IMR-90 (cell line): ENCODE measurements around the gene TMEM252. TPM values are rescaled to one million over a fixed set of nuclear protein-coding genes. Genes with fewer than 3 reads are reported as not detected.
A peak's percentile ranks its signal among the peaks of the same experiment; 100 is the strongest.

Source experiments
- ATAC-seq: fragments of 200-7000 bp; cut with Tn5 transposase; 2 replicates; pipeline ENCODE4 v1.9.1; 2020; ENCODE audit warnings: low read depth, mild to moderate bottlenecking, moderate library complexity
- BruUV-seq: library from RNA; stranded (reverse); fragments of 400-500 nt; replicated peaks from 2 replicates; lab custom pipeline; 2021; lab: Mats Ljungman, UMichigan
- CTCF ChIA-PET: fragments of 300-600 bp; formaldehyde crosslinking; extraction: SDS; loops from one replicate; lab custom pipeline; 2021; ENCODE audit warnings: antibody characterized with exemption; lab: Yijun Ruan, JAX
- POLR2A ChIA-PET: fragments of 300-600 bp; sonication (Branson Sonifier 250); formaldehyde crosslinking; loops from one replicate; lab custom pipeline; 2022; ENCODE audit warnings: antibody characterized with exemption; ENCODE audit not compliant: unreplicated experiment; lab: Charles Lee
- DNase-seq: peaks from one replicate; pipeline ENCODE4 v3.0.0; 2013
- H2AFZ ChIP-seq: replicated peaks from 2 replicates; pipeline ENCODE3; 2013; ENCODE audit warnings: low read length, mild to moderate bottlenecking; ENCODE audit not compliant: poor library complexity
- H2AK5ac ChIP-seq: 2 replicates; pipeline ENCODE4 v1.6.1; 2013; ENCODE audit warnings: low read depth, low read length, inconsistent platforms
- H2AK9ac ChIP-seq: replicated peaks from 2 replicates; pipeline ENCODE3; 2013; ENCODE audit warnings: mild to moderate bottlenecking, low read depth, low read length, moderate library complexity; ENCODE audit not compliant: poor library complexity
- H2BK120ac ChIP-seq: 2 replicates; pipeline ENCODE4 v1.6.1; 2013; ENCODE audit warnings: low read depth, low read length, inconsistent platforms
- H2BK15ac ChIP-seq: 3 replicates; pipeline ENCODE4 v1.6.1; 2013; ENCODE audit warnings: low read depth, low read length, inconsistent platforms
- H2BK20ac ChIP-seq: 2 replicates; pipeline ENCODE4 v1.6.1; 2013; ENCODE audit warnings: low read depth, mild to moderate bottlenecking, inconsistent platforms, low read length, moderate library complexity
- H2BK5ac ChIP-seq: 2 replicates; pipeline ENCODE4 v1.6.1; 2013; ENCODE audit warnings: mild to moderate bottlenecking, low read depth, low read length, inconsistent platforms; ENCODE audit not compliant: poor library complexity, severe bottlenecking
- H3K14ac ChIP-seq: replicated peaks from 2 replicates; pipeline ENCODE4 v1.6.1; 2013; ENCODE audit warnings: low read depth, low read length, inconsistent platforms
- H3K18ac ChIP-seq: 2 replicates; pipeline ENCODE4 v1.6.1; 2013; ENCODE audit warnings: low read depth, low read length, control low read depth
- H3K23ac ChIP-seq: 2 replicates; pipeline ENCODE4 v1.6.1; 2013; ENCODE audit warnings: low read depth, low read length, inconsistent platforms
- H3K27ac ChIP-seq: 2 replicates; pipeline ENCODE4 v1.5.1; 2013; ENCODE audit warnings: mild to moderate bottlenecking, control low read depth, low read length; ENCODE audit not compliant: insufficient read depth
- H3K27me3 ChIP-seq: 2 replicates; pipeline ENCODE4 v1.6.1; 2013; ENCODE audit warnings: low read length; ENCODE audit not compliant: control insufficient read depth, insufficient read depth
- H3K36me3 ChIP-seq: 2 replicates; pipeline ENCODE4 v1.6.1; 2013; ENCODE audit warnings: low read length, mixed read lengths; ENCODE audit not compliant: control insufficient read depth, insufficient read depth
- H3K4ac ChIP-seq: 2 replicates; pipeline ENCODE4 v1.6.1; 2013; ENCODE audit warnings: low read depth, low read length, inconsistent platforms
- H3K4me1 ChIP-seq: 2 replicates; pipeline ENCODE4 v1.6.1; 2013; ENCODE audit warnings: low read length, mixed read lengths; ENCODE audit not compliant: control insufficient read depth, insufficient read depth
- H3K4me2 ChIP-seq: 2 replicates; pipeline ENCODE4 v1.6.1; 2013; ENCODE audit warnings: low read depth, mild to moderate bottlenecking, control low read depth, low read length, moderate library complexity
- H3K4me3 ChIP-seq: 2 replicates; pipeline ENCODE4 v1.5.1; 2013; ENCODE audit warnings: low read depth, mild to moderate bottlenecking, control low read depth, low read length, moderate library complexity; ENCODE audit not compliant: insufficient read depth
- H3K56ac ChIP-seq: 2 replicates; pipeline ENCODE4 v1.6.1; 2013; ENCODE audit warnings: low read length, inconsistent platforms; ENCODE audit not compliant: insufficient read depth; ENCODE audit errors: extremely low read depth
- H3K79me1 ChIP-seq, 2 experiments: 2 replicates each; pipeline ENCODE4 v1.6.1; 2013; ENCODE audit warnings: low read length in 2 of 2, inconsistent platforms in 1 of 2, low read depth in 1 of 2
- H3K9ac ChIP-seq: 2 replicates; pipeline ENCODE4 v1.6.1; 2013; ENCODE audit warnings: low read depth, low read length, control low read depth
- H3K9me1 ChIP-seq: 2 replicates; pipeline ENCODE4 v1.6.1; 2013; ENCODE audit warnings: low read length, inconsistent platforms; ENCODE audit not compliant: insufficient read depth
- H3K9me3 ChIP-seq: 2 replicates; pipeline ENCODE4 v1.6.1; 2013; ENCODE audit warnings: low read length; ENCODE audit not compliant: control insufficient read depth, insufficient read depth
- H4K20me1 ChIP-seq: 2 replicates; pipeline ENCODE4 v1.6.1; 2013; ENCODE audit warnings: low read length, inconsistent platforms; ENCODE audit not compliant: insufficient read depth
- H4K5ac ChIP-seq: 2 replicates; pipeline ENCODE4 v1.6.1; 2013; ENCODE audit warnings: mild to moderate bottlenecking, low read depth, low read length, control low read depth
- H4K8ac ChIP-seq, 2 experiments: 2 replicates each; pipeline ENCODE4 v1.6.1; 2013; ENCODE audit warnings: low read depth in 2 of 2, low read length in 2 of 2, control low read depth in 1 of 2, inconsistent platforms in 1 of 2
- H4K91ac ChIP-seq: 2 replicates; pipeline ENCODE4 v1.6.1; 2013; ENCODE audit warnings: low read depth, low read length, inconsistent platforms; ENCODE audit not compliant: insufficient read depth
- BHLHE40 ChIP-seq: fragments of 150-350 bp; IDR thresholded peaks from 2 replicates; pipeline ENCODE4 v1.6.1; 2016; ENCODE audit warnings: mild to moderate bottlenecking, low read depth, low read length
- MAFK ChIP-seq: IDR thresholded peaks from 2 replicates; pipeline ENCODE4 v1.6.1; 2012; ENCODE audit warnings: low read depth, low read length, improper control_type of control experiment
- NFE2L2 ChIP-seq: fragments of 150-350 bp; IDR thresholded peaks from 2 replicates; pipeline ENCODE4 v1.6.1; 2016; ENCODE audit warnings: low read depth, mild to moderate bottlenecking, low read length
- RAD21 ChIP-seq: IDR thresholded peaks from 2 replicates; pipeline ENCODE4 v1.6.1; 2012; ENCODE audit warnings: low read length, improper control_type of control experiment
- WGBS, 2 experiments: methylation state at CpG; one replicate each; pipeline versions ENCODE4 v1.1.5 to v1.1.7; 2013; ENCODE audit warnings: missing lambda C conversion rate in 2 of 2; ENCODE audit not compliant: insufficient read length in 1 of 2; ENCODE audit errors: extremely low coverage in 2 of 2; 5-methylcytosine and 5-hydroxymethylcytosine counted together
- dilution Hi-C: fragments of 300-500 bp; cut with HindIII; formaldehyde crosslinking; loops from one replicate; pipeline ENCODE4 v1.14.3; 2018; ENCODE audit warnings: low sequenced_read_pairs; ENCODE audit not compliant: unreplicated experiment
- in situ Hi-C: fragments of 300-500 bp; cut with MboI; formaldehyde crosslinking; loops from 3 replicates; pipeline ENCODE4 v1.14.3; 2019; ENCODE audit warnings: low sequenced_read_pairs, inconsistent platforms, mixed read lengths
- intact Hi-C: fragments of 100-400 bp; cut with micrococcal nuclease; formaldehyde crosslinking; loops from 2 replicates; pipeline ENCODE4 v1.10.0; 2022
- polyA plus RNA-seq, 3 experiments: library from polyadenylated mRNA; depleted of rRNA; stranded (reverse); fragments of >200 nt; gene quantifications; 2 replicates each; pipeline ENCODE4 v1.2.3, GENCODE V29; 2012; ENCODE audit warnings: low replicate concordance in 1 of 3
- total RNA-seq: library from RNA; depleted of rRNA; stranded (reverse); fragments of >200 nt; gene quantifications from 2 replicates; pipeline ENCODE4 v1.2.3, GENCODE V29; 2012

The TMEM252 gene
- total and polyA plus RNA-seq, 2 of the 4 experiments (the other 2 are of a cell fraction): not detected

GRCh38 chr9:68498816-68499215 lies 41.9 kb downstream of the TMEM252 start:
- Histone ChIP-seq H4K91ac (no peak overlapping the region; the same call in 1 of the 2 replicates), H4K5ac (no peak overlapping the region), H3K9me3 (no peaks in the 10 kb centered on the region), H4K8ac (no peak overlapping the region), H3K18ac (no peak overlapping the region), H3K9me1 (no peaks in the 10 kb centered on the region; the same call in 1 of the 2 replicates), H2AK9ac (no peak overlapping the region), H3K23ac (no peak overlapping the region), H3K4ac (no peak overlapping the region), H3K4me3 (no peak overlapping the region), H2AFZ (no peak overlapping the region), H3K79me1 (no peaks in the 10 kb centered on the region), H3K9ac (no peak overlapping the region), H2BK120ac (no peak overlapping the region), H2BK15ac (0 out of 3 replicates have a peak overlapping the region, but pooled peaks have one; percentile 16), H4K20me1 (no peaks in the 10 kb centered on the region), H2BK20ac (no peak overlapping the region), H2BK5ac (no peak overlapping the region), H2AK5ac (no peak overlapping the region), H3K4me2 (no peak overlapping the region), H3K27me3 (no peaks in the 10 kb centered on the region), H3K27ac (no peak overlapping the region), H3K56ac (no peak overlapping the region), H3K14ac (no peak overlapping the region), H3K36me3 (no peaks in the 10 kb centered on the region), H3K4me1 (peaks cover 10% of the 10 kb centered on the region)
- 100% methylated on average over 1 of the region's 2 CpGs; no CpG with 5 or more reads in 1 of the 2 experiments for WGBS, 2 experiments
- in situ Hi-C loops: no loop called here
- no peak for DNase-seq
- dilution Hi-C loops: no loop called here
- CTCF ChIA-PET: no interaction called here
- intact Hi-C loops: loop anchor here (5.0 kb wide), 1 partner anchor 57 kb away; no protein-coding TSS in a partner anchor
- no TSS peak for BruUV-seq
- POLR2A ChIA-PET: no interaction called here
- ATAC-seq: no peak
- TF ChIP-seq MAFK: no peak
- TF ChIP-seq NFE2L2: no peak
- TF ChIP-seq RAD21: no peak
- TF ChIP-seq BHLHE40: no peak
